ENCODE measurements around the gene KLF6. TPM values are rescaled to one million over a fixed set of nuclear protein-coding genes. Genes with fewer than 3 reads are reported as not detected.

The KLF6 gene
- total and polyA plus RNA-seq, 9 of the 15 experiments (the other 6 are each of a cell fraction or from before 2014, with no cell fraction given): 3.2 to 23.9 (median 8.0) TPM

- TF ChIP-seq CREB5 (CRISPR knock-in tag; IDR thresholded peaks at IDR 0.05) (no peak), ETV1 (tag; conservative IDR thresholded peaks at IDR 0.05; ENCODE audit: low read depth) (no peak), EZH2 (IDR thresholded peaks at IDR 0.05; ENCODE audit: borderline replicate concordance, low read depth, low read length) (no peak), CTCFL (IDR thresholded peaks at IDR 0.05; ENCODE audit: borderline replicate concordance, insufficient read depth, low read depth, low read length, poor library complexity, severe bottlenecking) (no peak), FUS (optimal IDR thresholded peaks at IDR 0.05; ENCODE audit: low read depth, low read length) (no peak), ZNF140 (CRISPR knock-in tag; IDR thresholded peaks at IDR 0.05) (no peak), PRPF4 (IDR thresholded peaks at IDR 0.05; ENCODE audit: insufficient read depth, low read depth, low read length, poor library complexity, severe bottlenecking) (no peak), NR2F6 (CRISPR knock-in tag; IDR thresholded peaks at IDR 0.05) (no peak), ESRRA (IDR thresholded peaks at IDR 0.05; ENCODE audit: borderline replicate concordance, low read depth) (no peak), SMAD3 (CRISPR knock-in tag; conservative IDR thresholded peaks at IDR 0.05) (no peak), KLF6 (CRISPR knock-in tag; IDR thresholded peaks at IDR 0.05; ENCODE audit: borderline replicate concordance) (peak; percentile 40; the same call in 1 of the 2 replicates), SMARCA4 (IDR thresholded peaks at IDR 0.05) (peak; percentile 86), SUPT5H (IDR thresholded peaks at IDR 0.05) (no peak), ETS1 (conservative IDR thresholded peaks at IDR 0.05; ENCODE audit: control insufficient read depth, low read depth, low read length) (no peak), KAT7 (CRISPR knock-in tag; IDR thresholded peaks at IDR 0.05; ENCODE audit: borderline replicate concordance) (peak; percentile 43; the same call in 1 of the 2 replicates), PTTG1 (tag; IDR thresholded peaks at IDR 0.05; ENCODE audit: low read depth) (no peak), NR2C1 (IDR thresholded peaks at IDR 0.05) (no peak), NR2C1 (tag; IDR thresholded peaks at IDR 0.05) (no peak), ZNF395 (CRISPR knock-in tag; IDR thresholded peaks at IDR 0.05) (peak; percentile 45), COPS2 (conservative IDR thresholded peaks at IDR 0.05) (no peak), POLR2A (conservative IDR thresholded peaks at IDR 0.05) (no peak; the same call in 1 of the 2 replicates), E2F5 (CRISPR knock-in tag; IDR thresholded peaks at IDR 0.05) (no peak)
Observed at GRCh38 chr10:3803927-3804741, 19.1 kb upstream of the KLF6 start (continued).

All from K562 (cell line).